K562 treated with DMSO at 1 percent for 24 hours (cell line): ENCODE measurements around the gene LTO1. TPM values are rescaled to one million over a fixed set of nuclear protein-coding genes. Genes with fewer than 3 reads are reported as not detected.

Source experiments
- total RNA-seq: library from RNA; unstranded; fragments of 300-600 nt; gene quantifications from 2 replicates; pipeline ENCODE4 v1.2.3, GENCODE V29; 2022; ENCODE audit warnings: low read depth; ENCODE audit not compliant: insufficient read depth

The LTO1 gene, protein sequence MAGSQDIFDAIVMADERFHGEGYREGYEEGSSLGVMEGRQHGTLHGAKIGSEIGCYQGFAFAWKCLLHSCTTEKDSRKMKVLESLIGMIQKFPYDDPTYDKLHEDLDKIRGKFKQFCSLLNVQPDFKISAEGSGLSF
- 13.9 and 14.3 TPM in 2 replicates for total RNA-seq

DNA sequence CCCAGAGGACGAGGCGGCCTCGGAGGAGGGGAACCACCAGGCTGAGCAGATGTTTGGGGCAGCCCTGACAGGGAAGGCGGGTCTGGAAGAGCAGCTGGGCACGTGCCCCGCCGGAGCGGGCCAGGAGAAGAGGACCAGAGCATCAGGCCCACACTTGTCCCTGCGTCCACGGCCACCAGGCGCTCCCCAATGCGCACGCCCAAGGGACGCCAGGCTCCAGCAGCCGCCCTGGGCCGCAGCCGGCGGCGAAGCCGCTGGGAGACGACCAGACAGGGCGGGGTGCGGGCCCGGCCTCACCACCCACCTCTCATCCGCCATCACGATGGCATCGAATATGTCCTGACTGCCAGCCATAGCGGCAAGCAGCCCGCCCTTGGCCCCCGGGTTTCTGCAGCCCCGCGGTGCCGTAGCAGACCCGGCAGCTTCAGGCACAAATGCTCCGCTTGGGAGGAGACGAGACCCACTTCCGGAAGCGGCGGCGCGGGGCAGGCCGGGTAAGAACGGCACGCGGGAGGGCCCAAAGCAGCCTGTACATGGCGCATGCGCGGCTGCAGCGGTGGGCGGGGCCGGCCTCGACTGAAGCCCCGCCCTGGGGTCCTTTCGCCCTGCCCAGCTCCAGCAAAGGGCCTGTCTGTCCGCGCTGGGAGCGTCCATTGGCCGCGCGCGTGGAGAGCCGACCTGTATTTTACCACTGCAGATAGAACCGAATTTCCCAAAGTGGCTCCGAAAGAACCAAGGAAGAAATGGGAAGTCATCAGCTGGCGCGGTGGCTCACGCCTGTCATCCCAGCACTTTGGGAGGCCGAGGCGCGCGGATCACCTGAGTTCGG, at the start of gene LTO1:
Gene LTO1, minus strand, starts transcription at position 468 of the 829 bp plus-strand sequence. Its CDS starts 114 bp downstream, at position 354.

DNA sequence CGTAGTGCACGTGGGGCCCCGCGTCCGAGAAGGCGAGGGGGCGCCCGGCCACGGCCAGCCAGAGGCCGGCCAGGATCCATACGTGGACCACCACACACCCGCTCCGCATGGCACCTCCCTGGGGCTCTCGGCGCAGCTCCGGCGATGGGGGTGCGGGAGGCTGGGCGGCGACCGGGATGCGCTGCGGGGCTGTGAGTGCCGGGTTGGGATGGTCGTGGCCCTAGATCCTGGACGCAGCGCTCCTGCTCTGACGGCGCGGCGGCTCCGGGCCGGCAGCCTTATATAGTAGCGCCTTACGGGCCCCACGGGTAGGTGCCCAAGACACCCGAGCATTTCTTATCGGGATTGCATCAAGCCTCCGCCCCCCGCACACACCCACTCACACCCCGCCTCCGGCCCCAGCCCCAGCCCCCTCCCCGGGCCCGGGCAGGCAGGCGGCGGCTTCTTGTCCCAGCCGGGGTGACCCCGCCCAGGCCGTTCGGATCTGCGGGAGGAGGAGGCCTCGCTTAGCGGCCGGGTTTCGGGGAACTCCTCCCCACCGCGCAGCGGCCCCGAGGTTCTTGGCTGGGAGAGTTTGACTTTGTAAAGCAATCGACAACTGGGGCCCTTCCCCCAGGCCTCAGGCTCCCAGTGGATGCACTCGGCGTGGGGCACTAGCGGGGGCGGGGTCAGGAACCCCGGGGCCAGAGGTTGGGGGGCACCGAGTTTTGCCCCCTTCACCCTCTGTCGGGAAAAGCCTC, 28.8 kb upstream of the LTO1 start, which contains the start of gene FGF19:
Gene FGF19, minus strand, starts transcription at position 255 of the 740 bp plus-strand sequence. Its CDS starts 146 bp downstream, at position 109.

DNA sequence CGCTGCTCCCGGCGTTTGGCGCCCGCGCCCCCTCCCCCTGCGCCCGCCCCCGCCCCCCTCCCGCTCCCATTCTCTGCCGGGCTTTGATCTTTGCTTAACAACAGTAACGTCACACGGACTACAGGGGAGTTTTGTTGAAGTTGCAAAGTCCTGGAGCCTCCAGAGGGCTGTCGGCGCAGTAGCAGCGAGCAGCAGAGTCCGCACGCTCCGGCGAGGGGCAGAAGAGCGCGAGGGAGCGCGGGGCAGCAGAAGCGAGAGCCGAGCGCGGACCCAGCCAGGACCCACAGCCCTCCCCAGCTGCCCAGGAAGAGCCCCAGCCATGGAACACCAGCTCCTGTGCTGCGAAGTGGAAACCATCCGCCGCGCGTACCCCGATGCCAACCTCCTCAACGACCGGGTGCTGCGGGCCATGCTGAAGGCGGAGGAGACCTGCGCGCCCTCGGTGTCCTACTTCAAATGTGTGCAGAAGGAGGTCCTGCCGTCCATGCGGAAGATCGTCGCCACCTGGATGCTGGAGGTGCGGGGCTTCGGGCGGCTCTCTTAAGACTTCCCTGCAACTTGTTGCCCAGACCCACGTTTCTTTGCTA, 34.1 kb downstream of the LTO1 start, which contains the start of gene CCND1:
Gene CCND1, plus strand, starts transcription at position 162 of the 587 bp plus-strand sequence. Its CDS starts 158 bp downstream, at position 320.

Other genes with a start within 250 kb of the LTO1 start
- not detected in 2 replicates for gene LINC01488, start 193.7 kb downstream of the LTO1 start, total RNA-seq
- gene CCND1, start 34.2 kb downstream of the LTO1 start, total RNA-seq = 1.4 and 3.9 TPM in 2 replicates
- gene FGF19, start 28.7 kb upstream of the LTO1 start, total RNA-seq = not detected in 2 replicates
- gene FGF4, start 100.0 kb upstream of the LTO1 start, total RNA-seq = not detected in 2 replicates
- not detected in 2 replicates for gene FGF3, start 144.1 kb upstream of the LTO1 start, total RNA-seq